ENCODE data around the gene SPDYC. TPM values are rescaled to one million over a fixed set of nuclear protein-coding genes. Genes with fewer than 3 reads are reported as not detected.
A peak's percentile ranks its signal among the peaks of the same experiment; 100 is the strongest.

SPDYC gene
- total RNA-seq, 1 donor: not detected

DNA sequence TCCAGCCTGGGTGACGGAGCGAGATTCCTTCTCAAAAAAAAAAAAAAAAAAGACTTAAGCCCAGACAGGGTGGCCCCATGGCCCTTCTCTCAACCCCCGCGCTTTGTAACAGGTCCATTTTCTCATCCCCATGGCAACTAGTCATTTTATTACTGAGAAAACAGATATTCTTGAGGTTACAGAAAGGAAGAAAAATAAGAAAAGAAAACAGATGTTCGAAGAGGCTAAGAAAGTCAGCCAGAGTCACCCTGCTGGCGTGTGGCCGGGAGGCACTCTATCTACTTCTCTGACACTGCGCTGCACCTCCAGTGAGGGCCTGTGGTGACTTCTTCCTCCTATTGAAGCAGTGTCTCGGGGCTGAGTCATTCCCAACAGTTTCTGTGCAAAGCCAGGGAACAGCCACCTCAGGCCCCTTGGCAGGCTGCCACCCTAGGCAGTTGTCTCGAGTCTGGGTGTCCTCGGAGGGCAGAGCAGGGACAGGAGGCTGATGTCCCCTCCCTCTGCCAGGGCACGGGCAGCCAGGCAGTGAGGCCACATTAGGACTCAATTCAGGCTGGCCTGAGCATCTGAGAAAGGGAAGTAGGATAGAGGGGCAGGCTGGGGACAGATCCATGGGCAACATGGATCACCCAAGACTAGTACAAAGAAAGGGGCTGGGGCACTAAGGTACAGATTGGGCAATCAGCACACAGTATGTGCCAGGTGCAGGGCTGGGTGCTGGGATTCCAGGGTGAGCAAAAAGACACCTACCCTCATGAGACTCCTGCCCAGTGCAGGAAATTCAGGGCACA, 19.3 kb upstream of the SPDYC start:
- no peak for TF ChIP-seq CTCF (IDR thresholded peaks at IDR 0.05; ENCODE audit: insufficient read depth, low read length)
- DNase-seq (ENCODE audit: low read depth): peak; percentile 71
- H3K4me3 ChIP-seq (ENCODE audit: low read depth, low read length): peak overlapping the region; percentile 10

- H3K4me3 ChIP-seq (ENCODE audit: low read depth, low read length): no peak overlapping the region
- DNase-seq (ENCODE audit: low read depth): no peak
- no peak for TF ChIP-seq CTCF (IDR thresholded peaks at IDR 0.05; ENCODE audit: insufficient read depth, low read length)
Observed at GRCh38 chr11:65151331-65151899, 18.6 kb upstream of the SPDYC start.

- no peak for DNase-seq (ENCODE audit: low read depth)
- no peak for TF ChIP-seq CTCF (IDR thresholded peaks at IDR 0.05; ENCODE audit: insufficient read depth, low read length)
- H3K4me3 ChIP-seq (ENCODE audit: low read depth, low read length): no peak overlapping the region
Observed at GRCh38 chr11:65152122-65152521, 17.9 kb upstream of the SPDYC start.

GRCh38 chr11:65156256-65156655, 13.8 kb upstream of the SPDYC start:
- TF ChIP-seq CTCF (IDR thresholded peaks at IDR 0.05; ENCODE audit: insufficient read depth, low read length): no peak
- H3K4me3 ChIP-seq (ENCODE audit: low read depth, low read length): no peak overlapping the region
- DNase-seq (ENCODE audit: low read depth): no peak

DNA sequence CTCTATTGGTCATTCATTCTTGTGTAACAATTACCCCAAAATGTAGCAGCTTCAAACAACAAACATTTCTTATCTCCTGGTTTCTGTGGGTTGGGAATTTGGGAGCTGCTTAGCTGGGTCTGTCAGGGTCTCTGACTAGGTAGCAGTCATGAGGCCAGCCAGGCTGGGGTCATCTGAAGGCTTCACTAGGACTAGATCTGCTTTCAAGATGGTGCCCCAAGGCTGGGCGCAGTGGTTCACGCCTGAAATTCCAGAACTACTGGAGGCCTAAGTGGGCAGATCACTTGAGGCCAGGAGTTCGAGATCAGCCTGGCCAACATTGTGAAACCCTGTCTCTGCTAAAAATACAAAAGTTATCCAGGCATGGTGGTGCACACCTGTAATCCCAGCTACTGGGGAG, 13.1 kb upstream of the SPDYC start:
- no peak overlapping the region for H3K4me3 ChIP-seq (ENCODE audit: low read depth, low read length)
- no peak for TF ChIP-seq CTCF (IDR thresholded peaks at IDR 0.05; ENCODE audit: insufficient read depth, low read length)
- no peak for DNase-seq (ENCODE audit: low read depth)

- DNase-seq (ENCODE audit: low read depth): no peak
- no peak for TF ChIP-seq CTCF (IDR thresholded peaks at IDR 0.05; ENCODE audit: insufficient read depth, low read length)
- H3K4me3 ChIP-seq (ENCODE audit: low read depth, low read length): no peak overlapping the region
Observed at GRCh38 chr11:65157336-65157735, 12.7 kb upstream of the SPDYC start.

Measured in fibroblast of the aortic adventitia (primary cell).